H1 (cell line): ENCODE measurements around the gene ADARB2. TPM values are rescaled to one million over a fixed set of nuclear protein-coding genes. Genes with fewer than 3 reads are reported as not detected.

Experiments used
- CTCF ChIA-PET: fragments of 300-600 bp; sonication (Branson Sonifier 250); formaldehyde crosslinking; loops from one replicate; lab custom pipeline; 2021; ENCODE audit not compliant: partially characterized antibody; lab: Charles Lee
- POLR2A ChIA-PET: fragments of 300-600 bp; sonication (Branson Sonifier 250); formaldehyde crosslinking; loops from one replicate; lab custom pipeline; 2021; ENCODE audit warnings: inconsistent platforms; ENCODE audit not compliant: partially characterized antibody; lab: Charles Lee
- DNase-seq, 2 experiments: peaks; one replicate each; pipeline versions ENCODE4 v3.0.0 to v3.0.0-alpha.2; 2010 to 2022; ENCODE audit warnings: low spot score in 2 of 2, low read depth in 1 of 2, mixed read lengths in 1 of 2
- FAIRE-seq: peaks from 2 replicates; lab custom pipeline; 2011; peaks lifted over from hg19 to GRCh38; lab: Jason Lieb, UNC
- H2AFZ ChIP-seq: 2 replicates; pipeline ENCODE4 v1.8.1; 2012; ENCODE audit warnings: low read length, inconsistent platforms
- H2AK5ac ChIP-seq: 2 replicates; pipeline ENCODE4 v1.6.1; 2013; ENCODE audit warnings: low read depth, low read length
- H2BK120ac ChIP-seq: replicated peaks from 2 replicates; pipeline ENCODE3; 2013; ENCODE audit warnings: low read depth, low read length, inconsistent platforms
- H2BK12ac ChIP-seq: 2 replicates; pipeline ENCODE4 v1.6.1; 2013; ENCODE audit warnings: low read depth, low read length
- H2BK15ac ChIP-seq: 2 replicates; pipeline ENCODE4 v1.6.1; 2013; ENCODE audit warnings: low read length
- H2BK20ac ChIP-seq: 2 replicates; pipeline ENCODE4 v1.6.1; 2013; ENCODE audit warnings: low read length
- H2BK5ac ChIP-seq: 2 replicates; pipeline ENCODE4 v1.6.1; 2013; ENCODE audit warnings: low read depth, low read length
- H3K14ac ChIP-seq: 2 replicates; pipeline ENCODE4 v1.6.1; 2013; ENCODE audit warnings: inconsistent platforms; ENCODE audit not compliant: insufficient read length
- H3K18ac ChIP-seq: 2 replicates; pipeline ENCODE4 v1.6.1; 2013; ENCODE audit warnings: low read length; ENCODE audit errors: extremely low read depth
- H3K23ac ChIP-seq: 2 replicates; pipeline ENCODE4 v1.6.1; 2013; ENCODE audit warnings: inconsistent platforms; ENCODE audit not compliant: insufficient read length
- H3K23me2 ChIP-seq: 2 replicates; pipeline ENCODE4 v1.6.1; 2013; ENCODE audit warnings: low read depth, low read length
- H3K27ac ChIP-seq: 2 replicates; pipeline ENCODE4 v1.6.1; 2011; ENCODE audit warnings: low read depth, low read length, inconsistent platforms
- H3K27me3 ChIP-seq, 4 experiments: replicated peaks in 1 of 4; 1 replicate in 1 of 4; 2 replicates in 3 of 4; pipeline versions ENCODE4 v1.6.1 to v1.8.1; 2011 to 2013; ENCODE audit warnings: low read length in 3 of 4, mild to moderate bottlenecking in 3 of 4, inconsistent platforms in 2 of 4, mixed read lengths in 2 of 4, moderate library complexity in 1 of 4; ENCODE audit not compliant: control insufficient read depth in 3 of 4, insufficient read depth in 3 of 4; ENCODE audit errors: extremely low read depth in 1 of 4
- H3K36me3 ChIP-seq, 4 experiments: 2 replicates each; pipeline versions ENCODE4 v1.6.1 to v1.8.1; 2011 to 2013; ENCODE audit warnings: mild to moderate bottlenecking in 4 of 4, low read length in 3 of 4, moderate library complexity in 2 of 4, control low read depth in 1 of 4, inconsistent platforms in 1 of 4; ENCODE audit not compliant: insufficient read depth in 4 of 4, control insufficient read depth in 2 of 4
- H3K4ac ChIP-seq: replicated peaks from 2 replicates; pipeline ENCODE3; 2013; ENCODE audit warnings: low read length, low read depth, mixed read lengths, inconsistent platforms; ENCODE audit not compliant: insufficient read length
- H3K4me1 ChIP-seq, 4 experiments: replicated peaks in 1 of 4; 1 replicate in 1 of 4; 2 replicates in 3 of 4; pipeline versions ENCODE4 v1.6.1 to v1.8.1; 2011 to 2013; ENCODE audit warnings: low read length in 3 of 4, inconsistent platforms in 2 of 4, mixed read lengths in 1 of 4; ENCODE audit not compliant: insufficient read depth in 4 of 4, control insufficient read depth in 3 of 4
- H3K4me2 ChIP-seq, 2 experiments: 2 replicates each; pipeline versions ENCODE4 v1.6.1 to v1.8.1; 2011 to 2013; ENCODE audit warnings: low read depth in 2 of 2, low read length in 2 of 2, control low read depth in 1 of 2, inconsistent platforms in 1 of 2, mild to moderate bottlenecking in 1 of 2; ENCODE audit not compliant: insufficient read depth in 1 of 2
- H3K4me3 ChIP-seq, 4 experiments: fragments of 200-600, 300-600 bp in 1 of 4; sonication (generic), shearing (Covaris generic), sonication (Bioruptor Twin) in 1 of 4; 2 replicates each; pipeline versions ENCODE4 v1.5.1 to v1.8.1; 2011 to 2016; ENCODE audit warnings: low read length in 4 of 4, low read depth in 3 of 4, control low read depth in 2 of 4, inconsistent platforms in 2 of 4, mild to moderate bottlenecking in 2 of 4, mixed read lengths in 1 of 4, moderate library complexity in 1 of 4; ENCODE audit not compliant: insufficient read depth in 2 of 4; ENCODE audit errors: extremely low read depth in 1 of 4
- H3K56ac ChIP-seq: replicated peaks from 2 replicates; pipeline ENCODE3; 2013; ENCODE audit warnings: low read depth, mild to moderate bottlenecking, mixed read lengths, low read length, inconsistent platforms; ENCODE audit not compliant: insufficient read length
- H3K79me1 ChIP-seq: 2 replicates; pipeline ENCODE4 v1.6.1; 2013; ENCODE audit warnings: low read depth, low read length, control low read depth
- H3K79me2 ChIP-seq, 2 experiments: 2 replicates each; pipeline versions ENCODE4 v1.6.1 to v1.8.1; 2012 to 2013; ENCODE audit warnings: low read length in 2 of 2, mild to moderate bottlenecking in 2 of 2, inconsistent platforms in 1 of 2; ENCODE audit not compliant: insufficient read depth in 2 of 2, control insufficient read depth in 1 of 2
- H3K9ac ChIP-seq, 4 experiments: replicated peaks in 1 of 4; 1 replicate in 1 of 4; 2 replicates in 3 of 4; pipeline versions ENCODE4 v1.6.1 to v1.8.1; 2011 to 2013; ENCODE audit warnings: low read depth in 3 of 4, low read length in 3 of 4, control low read depth in 2 of 4, mild to moderate bottlenecking in 2 of 4, moderate library complexity in 2 of 4, inconsistent platforms in 1 of 4; ENCODE audit errors: extremely low read depth in 1 of 4
- H3K9me3 ChIP-seq, 2 experiments: 2 replicates each; pipeline versions ENCODE4 v1.6.1 to v1.8.1; 2012 to 2013; ENCODE audit warnings: mild to moderate bottlenecking in 2 of 2, moderate library complexity in 2 of 2, control low read depth in 1 of 2, inconsistent platforms in 1 of 2, low read depth in 1 of 2, low read length in 1 of 2, mixed read lengths in 1 of 2; ENCODE audit not compliant: insufficient read depth in 2 of 2
- H4K20me1 ChIP-seq, 2 experiments: replicated peaks in 1 of 2; 2 replicates each; pipeline versions ENCODE3 to v1.8.1; 2011 to 2013; ENCODE audit warnings: inconsistent platforms in 2 of 2, low read length in 2 of 2, mild to moderate bottlenecking in 1 of 2; ENCODE audit not compliant: insufficient read depth in 2 of 2, control insufficient read depth in 1 of 2
- H4K5ac ChIP-seq: 2 replicates; pipeline ENCODE4 v1.6.1; 2013; ENCODE audit warnings: low read length, low read depth, mixed read lengths, inconsistent platforms; ENCODE audit not compliant: insufficient read length
- H4K8ac ChIP-seq: 2 replicates; pipeline ENCODE4 v1.8.0; 2013; ENCODE audit warnings: mild to moderate bottlenecking, moderate library complexity, low read length, inconsistent platforms; ENCODE audit not compliant: insufficient read depth; ENCODE audit errors: extremely low read depth
- H4K91ac ChIP-seq: replicated peaks from 2 replicates; pipeline ENCODE3; 2013; ENCODE audit warnings: low read length, mixed read lengths, inconsistent platforms; ENCODE audit not compliant: insufficient read length
- ASH2L ChIP-seq: fragments of 200-600, 300-600 bp; sonication (generic); IDR thresholded peaks from one replicate; pipeline ENCODE4 v1.7.1; 2017; ENCODE audit warnings: low read length
- CBX5 ChIP-seq: fragments of 300-800, 300-1000 bp; sonication (generic); IDR thresholded peaks from 2 replicates; pipeline ENCODE4 v1.7.1; 2016; ENCODE audit warnings: antibody characterized with exemption, low read length, low read depth
- CBX8 ChIP-seq: fragments of 300-800, 300-1000 bp; sonication (generic); IDR thresholded peaks from 2 replicates; pipeline ENCODE4 v1.7.1; 2016; ENCODE audit warnings: low read depth, low read length, borderline replicate concordance
- JUN ChIP-seq: IDR thresholded peaks from 2 replicates; pipeline ENCODE4 v1.6.1; 2011; ENCODE audit warnings: low read depth, mild to moderate bottlenecking, improper control_type of control experiment, low read length
- KDM4A ChIP-seq: IDR thresholded peaks from one replicate; pipeline ENCODE4 v1.7.1; 2012; ENCODE audit warnings: low read depth, mild to moderate bottlenecking, moderate library complexity, low read length, inconsistent platforms; ENCODE audit not compliant: severe bottlenecking
- RFX5 ChIP-seq: IDR thresholded peaks from 2 replicates; pipeline ENCODE4 v1.6.1; 2011; ENCODE audit warnings: low read depth, low read length, improper control_type of control experiment, borderline replicate concordance
- SP2 ChIP-seq: IDR thresholded peaks from 2 replicates; pipeline ENCODE4 v1.6.1; 2012; ENCODE audit warnings: mild to moderate bottlenecking, low read length, inconsistent platforms
- SRF ChIP-seq: IDR thresholded peaks from 2 replicates; pipeline ENCODE4 v1.6.1; 2011; ENCODE audit warnings: mild to moderate bottlenecking, low read depth, low read length, moderate library complexity
- TBP ChIP-seq: IDR thresholded peaks from 2 replicates; pipeline ENCODE4 v1.6.1; 2011; ENCODE audit warnings: low read depth, low read length, improper control_type of control experiment
- TCF12 ChIP-seq: IDR thresholded peaks from 2 replicates; pipeline ENCODE4 v1.6.1; 2011; ENCODE audit warnings: low read depth, mild to moderate bottlenecking, low read length
- TEAD4 ChIP-seq: IDR thresholded peaks from 2 replicates; pipeline ENCODE4 v1.6.1; 2012; ENCODE audit warnings: low read depth, low read length, inconsistent platforms, mixed read lengths
- ZNF274 ChIP-seq: IDR thresholded peaks from 2 replicates; pipeline ENCODE4 v1.7.0; 2012; ENCODE audit warnings: low read length, borderline replicate concordance; ENCODE audit errors: extremely low read depth
- WGBS, 2 experiments: shearing (Covaris generic) in 1 of 2; methylation state at CpG; one replicate each; pipeline versions ENCODE4 v1.1.6 to v1.1.7; 2013 to 2015; ENCODE audit warnings: low lambda C conversion rate in 2 of 2, mixed read lengths in 2 of 2, inconsistent platforms in 1 of 2, low coverage in 1 of 2, missing lambda C conversion rate in 1 of 2; ENCODE audit not compliant: insufficient replicate concordance in 2 of 2, insufficient coverage in 1 of 2, insufficient read length in 1 of 2; ENCODE audit errors: extremely low coverage in 1 of 2, missing lambda C conversion rate in 1 of 2; 5-methylcytosine and 5-hydroxymethylcytosine counted together
- polyA plus RNA-seq, 7 experiments: library from polyadenylated mRNA; depleted of rRNA in 3 of 7; stranded (reverse) in 5 of 7; unstranded in 2 of 7; fragments of >200 nt in 5 of 7; fragments of 200-250 nt in 2 of 7; gene quantifications; 1 replicate in 5 of 7; 2 replicates in 1 of 7; 4 replicates in 1 of 7; pipeline versions ENCODE4 v1.2.1 to v1.2.3, GENCODE V29; 2011 to 2013; ENCODE audit warnings: missing spikeins in 2 of 7, mixed read lengths in 2 of 7
- total RNA-seq: library from RNA; stranded (reverse); fragmentation: NEBNext Ultra II Directional; extraction: Animal tissue kit (Norgen Biotek cat#: 25700); gene quantifications from 2 replicates; pipeline ENCODE4 v1.2.1, GENCODE V29; 2021
- TF ChIP-seq, protein P1 (sequence below): IDR thresholded peaks from 2 replicates; pipeline ENCODE4 v1.6.1; 2012; ENCODE audit warnings: inconsistent platforms

The ADARB2 gene
- total and polyA plus RNA-seq, 2 of the 8 experiments (the other 6 are each of a cell fraction or from before 2014, with no cell fraction given): 2.2 to 2.8 TPM

DNA sequence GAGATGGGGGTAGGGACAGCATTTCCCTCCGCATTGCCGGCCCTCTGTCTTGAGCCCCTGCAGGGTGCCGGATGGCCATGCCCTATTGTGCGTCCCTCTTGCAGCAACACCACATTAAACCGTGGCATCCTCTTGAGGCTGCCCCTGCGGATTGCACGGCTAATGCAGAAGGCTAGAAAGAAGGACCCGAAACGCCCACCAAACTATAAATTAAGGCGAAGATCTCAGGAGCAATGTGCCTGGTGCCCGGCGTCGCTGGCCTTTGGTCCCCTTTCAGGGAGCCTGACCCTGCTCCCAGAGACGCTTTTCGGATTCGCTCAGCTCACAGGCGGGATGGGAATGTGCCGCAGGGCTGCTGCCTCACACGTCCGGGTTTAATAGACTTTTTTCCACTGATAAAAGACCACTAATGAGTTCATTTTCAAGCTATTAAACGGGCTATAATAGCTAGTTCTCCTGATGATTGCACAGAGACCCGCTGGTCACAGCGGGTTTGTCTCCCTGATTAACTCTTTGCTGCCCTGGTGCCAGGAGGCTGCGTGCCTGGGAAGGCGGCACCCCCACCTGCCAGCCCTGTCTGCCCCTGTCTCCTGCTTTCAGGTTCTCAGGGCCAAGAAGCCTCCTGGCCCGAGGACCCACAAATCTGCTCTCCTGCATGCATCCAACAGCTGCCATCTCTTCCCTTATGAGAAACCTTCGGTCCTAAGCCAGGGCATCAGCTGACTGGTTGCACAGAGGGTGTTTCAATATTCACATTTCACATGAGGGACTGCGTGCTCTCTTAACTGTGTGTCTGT, 128.3 kb downstream of the ADARB2 start:
- peak overlapping the region; percentile 16 for H4K91ac ChIP-seq
- H4K20me1 ChIP-seq: no peaks in the 10 kb centered on the region
- no peak overlapping the region for H3K14ac ChIP-seq
- no peaks in the 10 kb centered on the region for H3K9me3 ChIP-seq
- H3K4me3 ChIP-seq: peak overlapping the region; percentile 11 to 55 (median 26); a peak in 6 of 8 replicates
- H3K79me1 ChIP-seq: no peaks in the 10 kb centered on the region
- 19% methylated on average over 27 of the region's 28 CpGs; no CpG with 5 or more reads in 1 of the 2 experiments for WGBS, 2 experiments
- POLR2A ChIA-PET: no interaction called here
- 0 out of 2 replicates have a peak overlapping the region, but pooled peaks have one; percentile 38 for H3K18ac ChIP-seq
- H2BK15ac ChIP-seq: no peak overlapping the region
- CTCF ChIA-PET: interaction anchor here (1.5 kb wide), 1 partner anchor 47 kb away, joined by 3 read pairs; no protein-coding TSS in a partner anchor
- no peaks in the 10 kb centered on the region; the same call in 1 of the 2 replicates for H3K23me2 ChIP-seq
- no peak overlapping the region for H3K27ac ChIP-seq
- H3K56ac ChIP-seq: no peak overlapping the region
- peak overlapping the region; percentile 56 to 85 for H3K4me2 ChIP-seq
- H4K5ac ChIP-seq: no peak overlapping the region
- no peak overlapping the region for H3K23ac ChIP-seq
- H2BK120ac ChIP-seq: no peak overlapping the region
- H3K4me1 ChIP-seq: peaks cover 0 to 14% (median 5%) of the 10 kb centered on the region in 4 experiments; a peak in 6 of 7 replicates
- no peak overlapping the region for H2BK5ac ChIP-seq
- peaks cover 0 to 6% (median 4%) of the 10 kb centered on the region in 4 experiments; a peak in 4 of 7 replicates for H3K27me3 ChIP-seq
- no peaks in the 10 kb centered on the region for H3K79me2 ChIP-seq
- no peak overlapping the region for H2AK5ac ChIP-seq
- H3K36me3 ChIP-seq: no peaks in the 10 kb centered on the region
- FAIRE-seq (no peak), DNase-seq (peak; percentile 15 to 69)
- H2BK12ac ChIP-seq: peak overlapping the region; percentile 52; the same call in 1 of the 2 replicates
- no peak overlapping the region for H2BK20ac ChIP-seq
- no peak overlapping the region for H3K9ac ChIP-seq
- H4K8ac ChIP-seq: no peak overlapping the region
- peak overlapping the region; percentile 81; the same call in 1 of the 2 replicates for H2AFZ ChIP-seq
- H3K4ac ChIP-seq: no peak overlapping the region
- TF ChIP-seq TCF12 (no peak), SRF (no peak), TBP (no peak), ZNF274 (no peak), JUN (no peak), CBX5 (no peak), RFX5 (no peak), KDM4A (peak; percentile 48), ASH2L (peak; percentile 73), TEAD4 (no peak), CBX8 (no peak), SP2 (no peak)
- TF ChIP-seq, protein P1, sequence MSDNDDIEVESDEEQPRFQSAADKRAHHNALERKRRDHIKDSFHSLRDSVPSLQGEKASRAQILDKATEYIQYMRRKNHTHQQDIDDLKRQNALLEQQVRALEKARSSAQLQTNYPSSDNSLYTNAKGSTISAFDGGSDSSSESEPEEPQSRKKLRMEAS: 0 out of 2 replicates have a peak, but pooled peaks have one; percentile 35
